Measurements from ENCODE around the gene ARF1. TPM values are rescaled to one million over a fixed set of nuclear protein-coding genes. Genes with fewer than 3 reads are reported as not detected.

ARF1 gene
- total and polyA plus RNA-seq, 2 of the 8 experiments (the other 6 are each of a cell fraction or from before 2014, with no cell fraction given) = 265 to 471 TPM

- H2BK120ac ChIP-seq (replicated peaks; ENCODE audit: low read depth, low read length) = no peak overlapping the region
- peaks cover 23% of the 10 kb centered on the region for H3K79me1 ChIP-seq (ENCODE audit: low read depth, low read length)
- no peak overlapping the region for H3K4ac ChIP-seq (replicated peaks; ENCODE audit: insufficient read length, low read depth, low read length)
- TF ChIP-seq RNF2 (IDR thresholded peaks at IDR 0.05; ENCODE audit: borderline replicate concordance, low read depth, low read length, missing control alignments, poor library complexity, severe bottlenecking) (no peak), SIX5 (IDR thresholded peaks at IDR 0.05; ENCODE audit: low read depth, low read length) (no peak), BRCA1 (IDR thresholded peaks at IDR 0.05; ENCODE audit: low read depth, low read length) (no peak), EZH2 (IDR thresholded peaks at IDR 0.05; ENCODE audit: low read depth, low read length, severe bottlenecking) (no peak), CTBP2 (IDR thresholded peaks at IDR 0.05; ENCODE audit: borderline replicate concordance, insufficient read depth, insufficient read length, low read length) (no peak), SIRT6 (IDR thresholded peaks at IDR 0.05; ENCODE audit: low read length) (no peak), ZNF274 (IDR thresholded peaks at IDR 0.05; ENCODE audit: borderline replicate concordance, extremely low read depth, low read length) (no peak), JUN (IDR thresholded peaks at IDR 0.05; ENCODE audit: low read depth, low read length) (no peak)
- H2BK5ac ChIP-seq (ENCODE audit: low read depth, low read length) = no peak overlapping the region
- peaks cover 5% of the 10 kb centered on the region; the same call in 1 of the 2 replicates for H3K23me2 ChIP-seq (ENCODE audit: low read depth, low read length)
- no peak overlapping the region for H3K27ac ChIP-seq (ENCODE audit: low read depth, low read length)
- H2BK12ac ChIP-seq (ENCODE audit: low read depth, low read length) = no peak overlapping the region
- no peak overlapping the region for H3K18ac ChIP-seq (ENCODE audit: extremely low read depth, low read length)
- H3K9ac ChIP-seq (replicated peaks in 1 of 4; ENCODE audit: extremely low read depth in 1 of 4, low read depth in 3 of 4, low read length in 3 of 4) = no peak overlapping the region
- H3K4me3 ChIP-seq (ENCODE audit: extremely low read depth in 1 of 4, insufficient read depth in 2 of 4, low read depth in 3 of 4, low read length in 4 of 4) = no peak overlapping the region
- ChIA-PET POLR2A (ENCODE audit: partially characterized antibody) (interaction anchor here (1.0 to 1.8 kb wide), 2 partner anchors 13 to 21 kb away, joined by 3 to 7 read pairs; partner anchors contain the start of gene IBA57), CTCF (ENCODE audit: partially characterized antibody) (interaction anchor here (1.4 to 1.7 kb wide), 2 partner anchors 13 to 20 kb away, joined by 3 to 5 read pairs; no protein-coding TSS in a partner anchor)
- no peak overlapping the region for H2BK15ac ChIP-seq (ENCODE audit: low read length)
- no peaks in the 10 kb centered on the region for H3K27me3 ChIP-seq (replicated peaks in 1 of 4; ENCODE audit: control insufficient read depth in 3 of 4, extremely low read depth in 1 of 4, insufficient read depth in 3 of 4, low read length in 3 of 4)
- H4K8ac ChIP-seq (ENCODE audit: extremely low read depth, insufficient read depth, low read length) = no peak overlapping the region
- H3K23ac ChIP-seq (ENCODE audit: insufficient read length) = no peak overlapping the region
- peaks cover 0 to 15% (median 7%) of the 10 kb centered on the region in 4 experiments; a peak in 5 of 7 replicates for H3K4me1 ChIP-seq (replicated peaks in 1 of 4; ENCODE audit: control insufficient read depth in 3 of 4, insufficient read depth in 4 of 4, low read length in 3 of 4)
- FAIRE-seq (no peak), DNase-seq (ENCODE audit: low read depth in 1 of 2, low spot score in 2 of 2) (no peak)
- no peak overlapping the region for H3K56ac ChIP-seq (replicated peaks; ENCODE audit: insufficient read length, low read depth, low read length)
- no peak overlapping the region for H4K5ac ChIP-seq (ENCODE audit: insufficient read length, low read depth, low read length)
- WGBS, 2 experiments (ENCODE audit: extremely low coverage in 1 of 2, insufficient coverage in 1 of 2, insufficient read length in 1 of 2, insufficient replicate concordance in 2 of 2, low coverage in 1 of 2, low lambda C conversion rate in 2 of 2, missing lambda C conversion rate in 1 of 2) = 91% methylated on average over 16 of the region's 16 CpGs; no CpG with 5 or more reads in 1 of the 2 experiments
- H3K79me2 ChIP-seq (ENCODE audit: control insufficient read depth in 1 of 2, insufficient read depth in 2 of 2, low read length in 2 of 2) = peaks cover 0 to 43% of the 10 kb centered on the region in 2 experiments; a peak in 3 of 4 replicates
- H4K91ac ChIP-seq (replicated peaks; ENCODE audit: insufficient read length, low read length) = no peak overlapping the region
- no peak overlapping the region for H2AFZ ChIP-seq (ENCODE audit: low read length)
- peaks cover 8 to 28% of the 10 kb centered on the region in 2 experiments for H4K20me1 ChIP-seq (replicated peaks in 1 of 2; ENCODE audit: control insufficient read depth in 1 of 2, insufficient read depth in 2 of 2, low read length in 2 of 2)
- H3K4me2 ChIP-seq (ENCODE audit: insufficient read depth in 1 of 2, low read depth in 2 of 2, low read length in 2 of 2) = no peak overlapping the region
- H2AK5ac ChIP-seq (ENCODE audit: low read depth, low read length) = no peak overlapping the region
- no peaks in the 10 kb centered on the region for H3K36me3 ChIP-seq (ENCODE audit: control insufficient read depth in 2 of 4, insufficient read depth in 4 of 4, low read length in 3 of 4)
- H3K9me3 ChIP-seq (ENCODE audit: insufficient read depth in 2 of 2, low read depth in 1 of 2, low read length in 1 of 2) = no peaks in the 10 kb centered on the region
- H2BK20ac ChIP-seq (ENCODE audit: low read length) = no peak overlapping the region
- H3K14ac ChIP-seq (ENCODE audit: insufficient read length) = no peak overlapping the region
These were observed 61.9 kb downstream of the ARF1 start for GRCh38 chr1:228144193-228144992.
